ENCODE results near the gene SAMD8.

- no peak for TF ChIP-seq CTCF (IDR thresholded peaks at IDR 0.05)
- TF ChIP-seq EZH2 (IDR thresholded peaks at IDR 0.05; ENCODE audit: borderline replicate concordance, insufficient read depth, low read depth, low read length, poor library complexity, severe bottlenecking): no peak
These were observed 86.5 kb downstream of the SAMD8 start for GRCh38 chr10:75197906-75198305.

All from B cell (primary cell).